NCI-H1930 (cell line): ENCODE measurements around the gene POLR1C.
A peak's percentile ranks its signal among the peaks of the same experiment; 100 is the strongest.
"Not testable (repeated sequence)": the region's sequence is repeated elsewhere in the genome, so short reads cannot be mapped to it uniquely, and the experiment has no call there.

ENCODE experiments used
- DNase-seq, 2 experiments: peaks; one replicate each; lab custom pipeline; 2025; lab: John Stamatoyannopoulos, UW

POLR1C gene, protein sequence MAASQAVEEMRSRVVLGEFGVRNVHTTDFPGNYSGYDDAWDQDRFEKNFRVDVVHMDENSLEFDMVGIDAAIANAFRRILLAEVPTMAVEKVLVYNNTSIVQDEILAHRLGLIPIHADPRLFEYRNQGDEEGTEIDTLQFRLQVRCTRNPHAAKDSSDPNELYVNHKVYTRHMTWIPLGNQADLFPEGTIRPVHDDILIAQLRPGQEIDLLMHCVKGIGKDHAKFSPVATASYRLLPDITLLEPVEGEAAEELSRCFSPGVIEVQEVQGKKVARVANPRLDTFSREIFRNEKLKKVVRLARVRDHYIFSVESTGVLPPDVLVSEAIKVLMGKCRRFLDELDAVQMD

DNA sequence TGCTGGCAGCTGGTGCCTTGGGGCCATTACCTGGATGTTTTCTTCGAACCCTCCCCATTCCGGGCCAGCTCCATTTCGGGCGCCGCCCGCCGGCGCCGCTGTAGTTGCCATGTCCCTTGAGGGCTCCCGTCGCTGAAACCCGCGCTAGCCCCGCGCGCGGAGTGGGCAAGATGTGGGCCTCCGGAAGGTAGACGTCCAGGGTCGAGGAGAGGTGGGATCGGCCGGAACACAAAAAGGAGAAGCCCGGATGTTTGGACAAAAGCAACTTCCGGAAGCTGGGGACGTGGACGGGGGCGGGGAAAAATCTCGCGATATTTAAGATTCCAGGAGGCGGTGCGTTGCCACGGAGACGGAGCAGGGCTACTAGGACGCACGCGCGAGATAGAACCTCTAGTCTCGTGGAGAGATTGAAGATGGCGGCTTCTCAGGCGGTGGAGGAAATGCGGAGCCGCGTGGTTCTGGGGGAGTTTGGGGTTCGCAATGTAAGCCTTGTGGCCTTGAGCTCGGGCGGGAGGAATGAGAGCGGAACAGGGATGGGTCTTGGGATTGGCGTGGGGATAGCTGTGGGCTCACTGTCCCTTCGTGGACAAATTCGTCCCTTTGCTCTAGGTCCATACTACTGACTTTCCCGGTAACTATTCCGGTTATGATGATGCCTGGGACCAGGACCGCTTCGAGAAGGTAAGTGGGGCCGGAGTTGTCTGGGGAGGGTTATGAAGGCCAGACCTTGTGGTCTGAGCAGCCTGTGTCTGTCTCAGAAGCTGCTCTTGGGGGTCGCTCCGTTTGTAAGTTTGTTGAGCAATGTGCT, at the start of gene POLR1C, which contains the start of gene YIPF3:
Gene POLR1C, plus strand, starts transcription at position 393 of the 808 bp plus-strand sequence. Its CDS starts 21 bp downstream, at position 414.
Gene YIPF3, minus strand, starts transcription at position 230 of the 808 bp plus-strand sequence. Its CDS starts 119 bp downstream, at position 111.
- DNase-seq: peak; percentile 98

DNA sequence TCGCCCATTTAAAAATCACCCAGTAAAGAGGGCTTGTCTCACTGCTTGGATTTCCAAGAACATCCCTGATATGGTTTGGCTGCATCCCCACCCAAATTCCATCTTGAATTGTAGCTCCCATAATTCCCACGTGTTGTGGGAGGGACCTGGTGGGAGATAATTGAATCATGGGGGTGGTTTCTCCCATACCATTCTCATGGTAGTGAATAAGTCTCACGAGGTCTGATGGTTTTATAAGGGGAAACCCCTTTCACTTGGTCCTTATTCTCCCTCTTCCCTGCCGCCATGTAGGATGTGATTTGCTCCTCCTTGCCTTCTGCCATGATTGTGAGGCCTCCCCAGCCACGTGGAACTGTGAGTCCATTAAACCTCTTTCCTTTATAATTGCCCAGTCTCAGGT, 49.6 kb upstream of the POLR1C start:
- DNase-seq: not testable (repeated sequence)

DNA sequence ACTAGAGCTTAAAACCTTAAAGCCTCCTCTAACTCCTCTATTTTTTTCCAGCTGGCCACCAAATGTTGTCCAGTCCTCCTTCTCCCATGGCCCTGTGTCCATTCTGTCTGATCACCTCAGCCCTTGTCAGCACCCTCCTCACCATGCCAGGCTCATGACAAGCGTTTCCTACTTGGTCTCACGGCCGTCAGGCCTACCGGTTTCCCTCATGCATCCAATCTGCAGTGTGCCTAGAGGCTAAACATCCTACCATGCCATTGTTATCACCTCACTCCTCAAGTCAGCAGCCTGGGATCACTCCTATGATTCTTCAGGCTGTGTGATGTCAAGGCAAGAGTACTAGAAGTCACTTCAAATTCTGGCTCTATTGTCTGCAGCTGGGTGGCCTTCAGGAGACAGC, 49.1 kb upstream of the POLR1C start:
- no peak for DNase-seq

DNA sequence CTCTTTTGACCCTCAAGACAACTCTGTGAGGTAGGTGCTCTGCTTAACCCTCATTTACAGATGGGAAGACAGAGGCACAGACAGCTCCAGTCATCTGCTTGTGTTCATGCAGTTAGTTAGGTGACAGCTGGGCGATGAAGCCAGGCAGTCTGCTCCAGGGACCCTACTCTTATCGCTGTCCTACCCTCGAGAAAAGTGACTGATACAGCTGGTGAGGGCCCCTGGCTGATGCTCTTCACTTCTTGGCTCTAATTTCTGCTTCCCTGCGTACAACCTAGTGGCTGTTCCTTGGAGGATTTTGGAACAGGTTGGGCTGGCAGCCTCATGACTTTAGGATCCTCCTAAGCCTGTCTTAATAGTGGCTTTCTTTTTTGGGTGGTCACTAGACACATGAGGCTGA, 48.6 kb upstream of the POLR1C start:
- DNase-seq: no peak

DNA sequence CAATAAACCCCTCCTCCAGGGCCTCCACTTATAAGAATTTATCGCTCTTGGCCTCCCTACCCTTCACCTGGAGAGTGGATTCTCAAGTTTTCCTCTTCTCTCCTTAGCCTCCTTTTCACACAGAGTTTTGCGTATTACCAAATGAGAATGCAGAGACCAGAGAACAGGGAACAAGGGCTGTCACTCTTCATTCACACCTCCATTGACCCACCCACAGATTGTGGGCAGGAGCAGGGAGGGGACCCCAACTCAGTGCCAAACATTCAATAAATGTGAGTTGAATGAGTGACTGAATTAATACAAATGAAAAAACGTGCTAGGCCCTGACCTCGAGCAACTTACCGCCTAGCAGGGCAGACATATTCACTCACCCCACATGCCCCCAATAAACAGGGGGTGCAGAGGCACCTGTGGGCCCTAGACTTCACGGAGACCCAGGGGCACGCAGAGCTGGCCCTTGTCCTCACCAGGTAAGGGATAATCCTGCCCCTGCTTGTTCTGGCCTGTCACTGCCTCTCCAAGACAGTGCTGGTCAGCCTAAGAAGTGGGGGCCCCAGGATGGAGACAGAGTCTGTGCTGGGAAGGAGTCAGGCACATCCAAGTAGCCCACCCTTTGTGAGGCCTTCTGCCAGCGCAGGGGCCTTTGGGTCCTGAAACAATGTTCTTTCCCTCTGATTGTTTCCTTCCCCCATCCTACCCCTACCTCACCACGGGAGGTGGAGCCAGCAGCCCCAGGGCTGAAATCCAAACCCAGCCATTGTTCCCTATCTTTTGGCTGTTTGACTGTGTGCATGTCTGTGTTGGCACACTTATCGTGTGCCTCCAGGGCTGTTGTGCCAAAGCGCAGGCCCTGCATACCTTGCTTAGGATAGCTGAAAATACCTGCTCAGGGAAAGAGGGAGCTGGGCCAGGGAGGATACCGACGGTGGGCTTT, 47.9 kb upstream of the POLR1C start:
- no peak for DNase-seq

DNA sequence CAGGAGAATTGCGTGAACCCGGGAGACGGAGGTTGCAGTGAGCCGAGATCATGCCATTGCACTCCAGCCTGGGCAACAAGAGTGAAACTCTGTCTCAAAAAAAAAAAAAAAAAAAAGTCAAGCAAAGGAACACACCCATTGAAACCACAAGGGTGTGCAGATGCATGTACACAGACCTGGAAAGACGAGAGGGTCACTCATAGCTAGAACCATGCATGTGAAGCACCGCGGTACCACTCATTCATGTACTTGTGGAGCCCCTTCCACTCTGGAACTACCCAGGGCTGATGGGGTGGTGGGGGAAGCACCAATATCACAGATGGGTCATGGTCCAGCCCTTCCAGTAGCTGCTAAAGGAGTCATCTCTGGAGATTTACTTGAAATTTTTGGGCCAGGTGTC, 46.9 kb upstream of the POLR1C start:
- no peak for DNase-seq

DNA sequence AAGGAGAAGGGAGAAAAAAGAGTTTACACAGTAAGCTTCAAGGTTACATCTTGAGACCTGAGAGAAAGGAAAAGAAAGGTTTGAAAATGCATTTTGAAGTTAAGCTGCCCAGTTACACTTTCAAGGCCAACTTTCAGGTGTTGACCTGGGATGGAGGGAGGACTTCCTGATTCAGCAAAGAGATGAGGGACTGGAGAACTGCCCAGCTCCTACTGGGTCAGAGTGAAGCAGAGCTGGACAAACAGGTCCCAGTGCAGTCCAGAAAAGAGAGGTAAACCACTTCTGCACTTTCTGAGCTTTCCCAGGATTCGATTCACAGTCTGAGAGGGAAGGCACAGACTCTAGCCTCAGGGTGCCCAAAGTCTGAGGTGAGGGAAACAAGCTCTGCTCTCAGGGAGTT, 45.5 kb upstream of the POLR1C start:
- no peak for DNase-seq

DNA sequence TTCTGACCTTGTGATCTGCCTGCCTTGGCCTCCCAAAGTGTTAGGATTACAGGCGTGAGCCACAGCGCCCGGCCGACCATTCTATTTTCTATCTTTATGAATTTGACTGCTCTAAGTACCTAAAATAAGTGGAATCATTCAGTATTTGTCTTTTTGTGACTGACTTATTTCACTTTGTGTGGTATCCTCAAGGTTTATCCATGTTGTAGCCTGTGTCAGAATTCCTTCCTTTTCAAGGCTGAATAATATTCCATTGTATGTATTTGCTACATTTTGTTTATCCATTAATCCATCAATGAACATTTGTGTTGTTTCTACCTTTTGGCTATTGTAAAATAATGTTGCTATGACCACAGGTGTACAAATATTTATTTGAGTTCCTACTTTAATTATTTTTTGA, 44.4 kb upstream of the POLR1C start:
- no peak for DNase-seq

DNA sequence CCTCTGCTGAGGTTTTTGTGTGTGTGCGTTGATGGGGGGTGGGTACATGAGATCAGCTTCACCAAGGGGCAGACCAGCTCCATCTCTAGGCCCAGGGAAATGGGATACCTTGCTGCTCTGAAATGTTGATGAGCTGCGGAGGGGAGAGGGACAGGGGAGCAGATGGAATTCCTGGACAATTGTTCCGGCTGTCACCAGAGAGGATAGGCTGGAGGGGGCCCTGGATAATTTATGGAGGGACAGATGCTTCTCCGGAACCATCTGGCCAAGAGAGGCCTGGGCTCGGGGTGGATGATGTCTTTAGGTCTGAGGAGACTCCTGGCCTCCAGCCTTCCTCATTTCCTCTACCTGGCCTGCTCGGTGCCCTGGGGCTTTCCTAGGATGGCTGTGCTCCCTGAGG, 41.4 kb upstream of the POLR1C start:
- DNase-seq: no peak

DNA sequence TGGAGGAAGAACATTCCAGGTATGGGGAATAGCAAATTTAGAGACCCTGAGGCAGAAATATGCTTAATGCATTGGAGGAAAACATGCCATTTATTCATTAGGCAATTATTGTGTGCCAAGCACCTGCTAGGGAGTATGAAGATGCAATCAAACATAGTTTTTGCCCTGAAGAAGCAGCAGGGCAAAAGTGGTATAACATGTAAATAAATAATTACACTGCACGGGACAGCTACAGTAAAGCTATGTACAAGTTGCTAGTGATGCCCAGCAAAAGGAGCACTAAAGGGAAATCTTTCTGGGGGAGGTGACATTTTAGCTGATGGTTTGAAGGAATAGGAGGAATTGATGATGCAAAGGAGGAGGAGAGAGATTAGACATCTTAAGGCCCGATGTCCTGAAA, 40.1 kb upstream of the POLR1C start:
- no peak for DNase-seq

DNA sequence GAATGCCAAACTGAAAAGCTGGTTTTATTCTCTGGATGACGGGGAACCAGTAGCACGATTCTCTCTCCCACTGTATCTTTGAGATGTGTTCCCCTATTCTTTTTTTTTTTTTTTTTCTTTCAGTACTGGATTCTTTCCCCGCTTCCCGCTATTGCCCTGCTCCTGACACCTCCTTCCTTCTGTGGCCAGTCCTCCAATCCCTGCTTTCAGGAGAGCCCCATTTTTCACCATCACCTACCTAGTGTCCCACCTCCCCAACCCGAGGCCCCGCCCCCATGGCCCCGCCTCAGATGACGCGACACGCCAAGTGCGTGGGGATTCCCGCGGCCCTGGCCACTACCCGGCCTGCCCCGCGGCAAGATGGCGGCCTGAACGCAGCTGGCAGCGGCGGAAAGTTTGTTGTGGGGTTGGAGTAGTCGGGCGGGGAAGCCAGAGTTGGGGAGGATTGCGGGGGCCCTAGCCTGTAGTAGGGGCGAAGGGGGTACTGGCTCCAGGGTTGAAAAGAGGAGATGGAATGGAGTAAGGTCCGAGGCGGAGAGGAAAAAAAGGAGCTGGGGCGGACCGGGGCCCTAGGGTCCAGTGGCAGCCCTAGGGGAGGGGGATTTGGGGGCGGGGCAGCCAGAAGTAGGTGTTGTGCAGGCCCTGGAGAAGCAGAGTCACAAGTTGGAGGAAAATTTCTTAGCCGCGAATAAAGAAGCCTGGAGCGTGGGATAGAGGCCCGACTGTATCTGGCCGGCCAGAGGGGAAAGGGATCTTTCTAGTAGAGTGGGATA, 39.5 kb upstream of the POLR1C start, which contains the start of gene TJAP1:
Gene TJAP1, plus strand, starts transcription at position 336 of the 773 bp plus-strand sequence. CDS start 21,432 bp downstream, outside the sequence.
- DNase-seq: peak; percentile 76 to 84

DNA sequence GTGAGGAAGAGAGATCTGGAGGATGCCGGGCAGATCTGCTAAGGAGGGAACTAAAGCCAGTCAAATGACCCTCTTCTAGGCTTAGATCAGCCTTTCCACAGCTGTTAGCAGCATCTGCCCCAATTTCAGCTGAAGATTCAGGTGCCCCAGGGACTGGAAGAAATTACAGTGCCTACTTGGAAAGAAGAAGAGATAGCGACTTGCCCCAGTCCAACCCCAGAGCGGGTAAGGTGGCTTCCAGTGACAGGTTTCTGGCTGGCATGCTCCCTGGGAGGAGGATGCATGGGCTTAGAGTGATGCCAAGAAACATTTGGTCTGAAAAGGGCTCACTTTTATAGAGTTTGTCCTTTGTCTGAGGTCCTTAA, 38.9 kb upstream of the POLR1C start:
- no peak for DNase-seq

DNA sequence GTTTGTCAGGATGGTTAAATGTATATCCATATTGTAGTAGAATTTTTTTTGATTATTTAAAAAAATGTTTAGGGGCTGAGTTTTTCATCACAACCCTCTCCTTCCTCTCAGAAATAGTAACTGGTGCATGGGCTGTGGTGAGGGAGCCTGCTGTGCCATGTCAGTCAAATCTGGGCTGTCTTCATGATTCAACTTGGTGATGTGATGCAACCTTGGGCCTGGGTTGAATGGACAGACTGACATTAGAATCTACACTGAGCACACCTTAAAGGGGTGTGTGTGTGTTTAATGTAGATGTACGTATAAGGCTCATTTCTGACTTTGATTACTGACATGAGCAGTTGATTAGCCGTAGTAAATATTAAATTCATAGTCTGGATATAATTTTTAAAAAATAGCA, 35.8 kb upstream of the POLR1C start:
- no peak for DNase-seq

DNA sequence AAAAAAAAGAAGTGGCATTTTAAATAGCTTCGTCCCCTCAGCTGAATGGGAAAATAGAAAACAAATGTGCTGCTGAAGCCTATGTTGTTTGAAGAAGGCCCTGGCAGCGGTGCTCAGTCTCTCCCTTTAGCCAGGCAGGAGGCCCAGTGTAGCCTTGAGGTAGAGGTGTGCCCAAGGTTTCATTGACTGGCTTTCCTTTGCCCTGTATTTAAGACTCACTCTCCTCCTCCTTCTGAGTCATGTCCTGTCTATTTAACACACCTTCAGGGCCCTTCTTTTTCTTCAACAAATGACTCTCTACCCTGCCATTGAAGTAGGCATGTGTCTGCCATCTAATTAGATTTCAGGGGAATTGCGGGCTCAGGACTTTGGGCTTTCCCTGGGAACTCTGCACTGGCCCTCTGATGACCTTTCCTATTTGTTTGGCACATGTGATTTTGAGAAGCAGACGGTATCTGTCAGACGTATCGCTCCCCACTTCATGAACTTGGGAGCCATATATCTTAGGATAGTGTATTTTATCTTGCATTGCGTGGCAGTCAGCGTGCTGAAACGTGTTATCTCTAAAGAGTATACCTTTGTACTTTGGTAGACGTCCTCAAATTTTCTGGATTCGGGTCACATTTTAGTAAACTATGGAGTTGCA, 35.2 kb upstream of the POLR1C start:
- no peak for DNase-seq

DNA sequence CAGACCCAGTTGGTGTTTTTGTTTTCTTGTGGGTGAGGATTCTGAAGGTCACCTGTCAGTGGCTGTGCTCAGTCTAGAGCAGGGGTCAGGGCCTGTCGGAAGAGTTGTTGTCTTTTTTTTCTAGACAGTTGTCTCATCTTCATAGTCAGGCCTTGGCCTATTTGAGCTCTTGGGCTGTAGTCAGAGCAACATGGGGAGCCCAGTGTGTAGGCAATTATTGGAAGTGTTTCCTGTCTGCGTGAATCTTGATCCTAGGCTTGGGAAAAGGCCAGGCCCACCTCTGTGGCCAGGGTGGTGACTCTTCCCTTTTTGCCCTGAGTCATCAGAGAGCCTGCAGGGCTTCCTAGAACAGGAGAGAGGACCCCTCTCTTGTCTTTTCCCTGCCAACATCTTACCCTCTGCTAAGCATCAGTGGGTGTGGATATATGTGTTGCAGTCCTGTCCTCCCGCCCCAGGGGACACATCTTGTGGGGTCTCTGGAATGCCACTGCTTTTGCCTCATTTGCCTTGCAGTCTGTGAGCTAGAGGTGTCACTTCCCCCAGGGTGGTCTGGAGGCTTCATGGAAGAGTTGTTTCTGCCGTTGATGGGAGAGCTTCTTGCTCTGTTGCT, 28.1 kb upstream of the POLR1C start:
- no peak for DNase-seq

DNA sequence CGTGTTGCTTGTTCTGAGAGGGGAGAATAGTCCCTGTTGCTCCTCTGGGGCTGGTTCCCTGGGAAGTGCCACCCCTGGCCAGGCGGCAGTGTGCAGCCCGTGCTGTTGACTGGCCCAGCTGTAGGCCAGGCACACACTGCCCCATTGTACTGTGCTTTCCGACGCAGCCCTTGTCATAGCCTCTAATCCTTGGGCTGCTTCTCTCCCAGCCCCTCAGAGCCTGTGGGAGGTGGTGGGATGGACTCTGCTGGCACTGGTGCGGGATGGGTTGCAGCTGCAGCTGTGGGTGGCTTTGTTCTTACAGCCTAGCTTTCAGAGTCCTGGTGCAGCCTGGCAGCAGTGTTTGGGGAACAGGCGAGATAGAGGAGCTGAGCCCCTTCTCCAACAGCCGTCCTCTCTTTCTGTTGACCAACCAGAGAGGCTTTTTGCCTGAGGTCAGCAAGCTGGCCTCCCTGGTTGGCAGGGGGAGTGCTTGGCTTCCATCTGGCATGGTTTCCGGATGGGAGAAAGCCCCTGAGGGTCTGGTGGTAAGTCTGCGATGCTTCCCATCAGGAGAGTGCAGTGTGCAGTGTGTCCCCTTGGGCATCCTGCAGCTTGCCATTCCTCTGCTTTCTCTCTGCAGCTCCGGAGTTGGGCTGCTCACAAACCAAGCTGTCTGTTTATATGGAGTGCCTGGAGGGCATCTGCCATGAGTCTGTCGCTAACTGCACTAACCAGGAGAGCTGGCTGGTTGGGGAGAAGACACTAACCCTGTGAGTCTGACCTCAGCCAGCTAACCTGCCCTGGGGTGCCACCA, 27.4 kb upstream of the POLR1C start:
- DNase-seq: no peak

DNA sequence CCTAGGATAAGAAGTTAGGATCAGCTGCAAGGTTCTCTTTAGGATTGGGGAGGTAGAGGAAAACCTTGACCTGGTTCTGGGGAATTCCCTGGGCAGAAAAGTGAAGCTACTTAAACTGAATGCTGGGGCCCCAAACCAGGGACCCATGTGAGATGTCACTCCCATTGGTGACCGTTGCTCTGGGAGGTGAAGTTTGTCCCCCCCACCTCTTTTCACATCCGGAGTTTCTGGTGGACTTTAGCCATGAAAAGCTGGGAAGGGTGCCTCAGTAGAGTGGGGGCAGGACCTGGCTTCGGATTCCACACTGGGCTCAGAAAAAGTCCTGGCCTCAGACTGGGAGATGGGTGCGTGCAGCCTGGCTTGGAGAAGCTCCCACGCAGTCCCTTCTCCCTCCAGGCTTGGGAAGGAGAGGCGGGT, 26.4 kb upstream of the POLR1C start:
- DNase-seq: no peak

DNA sequence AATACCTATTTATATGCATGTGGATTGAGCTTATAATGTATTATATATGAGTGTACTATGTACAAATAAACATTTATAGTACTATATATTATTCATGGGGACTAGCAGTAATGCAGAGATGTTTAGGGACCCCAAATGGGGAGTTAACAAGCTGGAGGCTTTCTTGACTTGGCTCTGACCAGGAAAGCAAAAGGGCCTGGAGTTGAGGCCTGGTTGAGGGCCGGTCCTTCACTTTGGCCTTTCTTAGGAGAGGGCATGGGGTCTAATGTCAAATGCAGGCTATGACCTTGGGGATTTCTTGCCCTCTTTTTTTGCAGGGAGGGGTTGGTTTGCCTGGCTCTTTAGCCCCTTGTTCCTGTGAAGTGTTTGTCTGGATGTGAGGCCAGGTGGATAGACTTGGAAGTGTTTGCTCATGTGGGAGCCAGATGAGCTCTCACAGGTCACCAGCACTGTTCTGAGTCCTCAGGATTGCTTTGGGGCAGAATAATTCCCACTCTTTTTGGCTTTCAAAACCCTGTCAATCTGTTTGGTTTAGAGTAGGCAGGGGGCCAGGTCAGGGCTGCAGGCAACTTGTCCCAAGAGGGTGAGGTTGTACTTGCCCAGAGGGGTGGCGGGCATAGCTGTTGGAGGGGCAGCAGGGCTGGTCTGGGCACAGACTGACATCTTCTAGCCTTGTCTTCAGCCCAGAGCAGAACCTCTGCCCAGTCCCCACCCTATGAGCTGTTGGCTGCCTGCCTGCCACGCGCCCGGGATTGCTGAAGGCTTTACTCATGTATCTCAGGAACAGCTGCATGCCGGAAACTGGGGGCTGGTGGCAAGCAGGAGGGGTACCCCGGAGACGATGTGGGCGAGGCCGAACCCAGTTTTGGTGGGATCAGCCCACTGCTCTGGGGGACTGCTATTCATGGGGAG, 24.9 kb upstream of the POLR1C start:
- DNase-seq: no peak
